ENCODE data around the gene DCHS2. TPM values are rescaled to one million over a fixed set of nuclear protein-coding genes. Genes with fewer than 3 reads are reported as not detected.

The DCHS2 gene
- total RNA-seq, 1 donor: under 0.01 TPM

DNA sequence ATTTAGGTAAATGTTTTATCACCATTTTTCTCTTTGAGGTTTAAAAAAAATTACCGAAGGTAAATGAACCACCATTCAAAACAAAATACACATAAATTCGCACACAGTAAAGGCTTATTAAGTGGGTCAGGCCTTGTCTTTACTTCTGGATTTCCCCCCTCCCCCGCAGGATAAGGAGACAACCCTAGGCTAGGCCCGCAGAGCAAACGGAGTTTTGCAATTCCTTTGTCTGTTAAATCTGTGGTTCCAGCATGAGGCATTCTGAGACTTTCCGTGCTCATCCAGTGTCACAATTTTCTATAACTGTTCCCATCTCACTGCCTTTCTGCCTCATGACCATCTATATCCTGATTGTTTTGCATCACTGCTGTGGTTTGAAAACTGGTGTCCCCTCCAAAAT is 307.4 kb downstream of the DCHS2 start:
- no peak for TF ChIP-seq CTCF (IDR thresholded peaks at IDR 0.05; ENCODE audit: insufficient read depth, low read depth, low read length)
- no peak for DNase-seq (ENCODE audit: low read depth)
- H3K4me3 ChIP-seq (ENCODE audit: low read depth, low read length): no peak overlapping the region

GRCh38 chr4:154183264-154183663 is 308.3 kb downstream of the DCHS2 start:
- no peak for TF ChIP-seq CTCF (IDR thresholded peaks at IDR 0.05; ENCODE audit: insufficient read depth, low read depth, low read length)
- no peak for DNase-seq (ENCODE audit: low read depth)
- H3K4me3 ChIP-seq (ENCODE audit: low read depth, low read length): no peak overlapping the region

Other genes with a start within 250 kb of the DCHS2 start
- gene PLRG1, start 58.6 kb upstream of the DCHS2 start, total RNA-seq: 64.4 and 82.0 TPM in 2 replicates
- gene FGB, start 71.2 kb upstream of the DCHS2 start, total RNA-seq: not detected in 2 replicates
- gene FGA, start 98.9 kb upstream of the DCHS2 start, total RNA-seq: not detected in 2 replicates
- not detected in 2 replicates for gene FGG, start 120.9 kb upstream of the DCHS2 start, total RNA-seq

Measured in fibroblast of villous mesenchyme (primary cell).